Measurements from ENCODE around the gene AP1M1.
A peak's percentile ranks its signal among the peaks of the same experiment; 100 is the strongest.

The AP1M1 gene

GRCh38 chr19:16184665-16185122 lies 13.0 kb upstream of the AP1M1 start:
- no peaks in the 10 kb centered on the region for H3K9me3 ChIP-seq (ENCODE audit: insufficient read depth, low read length)
- peak overlapping the region; percentile 47 for H3K4me3 ChIP-seq (ENCODE audit: insufficient read depth, low read length, poor library complexity, severe bottlenecking)
- H3K36me3 ChIP-seq (ENCODE audit: low read length): no peaks in the 10 kb centered on the region
- peak overlapping the region; percentile 90 for H2AFZ ChIP-seq (ENCODE audit: low read depth, low read length, severe bottlenecking)
- no peak overlapping the region for H3K27ac ChIP-seq (ENCODE audit: low read depth, low read length)
- H3K9ac ChIP-seq (ENCODE audit: low read length): peak overlapping the region; percentile 45
- H3K4me2 ChIP-seq (ENCODE audit: low read depth, low read length, poor library complexity, severe bottlenecking): peak overlapping the region; percentile 64
- H3F3A ChIP-seq (ENCODE audit: insufficient read depth): peaks cover 16% of the 10 kb centered on the region; the same call in 1 of the 2 replicates
- H4K20me1 ChIP-seq (ENCODE audit: low read depth, low read length): no peaks in the 10 kb centered on the region
- H3K79me2 ChIP-seq (ENCODE audit: insufficient read depth, low read length): peaks cover 23% of the 10 kb centered on the region
- no peaks in the 10 kb centered on the region for H3K27me3 ChIP-seq (ENCODE audit: low read length)
- H3K9me2 ChIP-seq (replicated peaks; ENCODE audit: insufficient read depth, low read length): no peaks in the 10 kb centered on the region
- TF ChIP-seq EZH2phosphoT487 (conservative IDR thresholded peaks at IDR 0.05; ENCODE audit: low read length): no peak
- TF ChIP-seq, protein P1, sequence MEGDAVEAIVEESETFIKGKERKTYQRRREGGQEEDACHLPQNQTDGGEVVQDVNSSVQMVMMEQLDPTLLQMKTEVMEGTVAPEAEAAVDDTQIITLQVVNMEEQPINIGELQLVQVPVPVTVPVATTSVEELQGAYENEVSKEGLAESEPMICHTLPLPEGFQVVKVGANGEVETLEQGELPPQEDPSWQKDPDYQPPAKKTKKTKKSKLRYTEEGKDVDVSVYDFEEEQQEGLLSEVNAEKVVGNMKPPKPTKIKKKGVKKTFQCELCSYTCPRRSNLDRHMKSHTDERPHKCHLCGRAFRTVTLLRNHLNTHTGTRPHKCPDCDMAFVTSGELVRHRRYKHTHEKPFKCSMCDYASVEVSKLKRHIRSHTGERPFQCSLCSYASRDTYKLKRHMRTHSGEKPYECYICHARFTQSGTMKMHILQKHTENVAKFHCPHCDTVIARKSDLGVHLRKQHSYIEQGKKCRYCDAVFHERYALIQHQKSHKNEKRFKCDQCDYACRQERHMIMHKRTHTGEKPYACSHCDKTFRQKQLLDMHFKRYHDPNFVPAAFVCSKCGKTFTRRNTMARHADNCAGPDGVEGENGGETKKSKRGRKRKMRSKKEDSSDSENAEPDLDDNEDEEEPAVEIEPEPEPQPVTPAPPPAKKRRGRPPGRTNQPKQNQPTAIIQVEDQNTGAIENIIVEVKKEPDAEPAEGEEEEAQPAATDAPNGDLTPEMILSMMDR (IDR thresholded peaks at IDR 0.05; ENCODE audit: insufficient read depth, low read length, poor library complexity, severe bottlenecking): no peak

DNA sequence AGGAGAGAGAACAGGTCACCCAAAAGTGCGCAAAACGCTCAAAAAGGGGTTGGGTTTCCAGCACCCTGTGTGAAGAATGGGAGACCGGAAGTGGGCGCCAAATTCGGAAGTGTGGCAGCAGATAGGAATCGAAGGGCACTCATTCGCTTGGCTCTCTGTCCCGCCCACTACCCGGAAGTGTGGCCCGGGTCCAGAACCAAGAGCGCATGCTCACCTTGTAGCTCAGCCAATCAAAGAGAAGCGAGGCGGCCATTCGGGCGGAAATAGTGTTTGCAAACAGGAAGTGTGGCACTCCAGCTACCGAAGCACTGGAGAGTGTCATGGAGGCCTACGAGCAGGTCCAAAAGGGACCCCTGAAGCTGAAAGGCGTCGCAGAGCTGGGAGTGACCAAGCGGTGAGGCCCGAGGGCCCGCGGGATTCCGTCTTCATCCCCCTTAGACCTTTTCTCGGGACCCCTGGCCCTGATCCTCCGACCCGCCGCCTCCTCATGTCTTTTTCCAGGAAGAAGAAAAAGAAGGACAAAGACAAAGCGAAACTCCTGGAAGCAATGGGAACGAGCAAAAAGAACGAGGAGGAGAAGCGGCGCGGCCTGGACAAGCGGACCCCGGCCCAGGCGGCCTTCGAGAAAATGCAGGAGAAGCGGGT lies 12.5 kb upstream of the AP1M1 start, which contains the start of gene FAM32A:
Gene FAM32A (plus strand): TSS at position 288 of the 645 bp plus-strand sequence. CDS start 33 bp downstream, at position 321.
- TF ChIP-seq, protein P1 (IDR thresholded peaks at IDR 0.05; ENCODE audit: insufficient read depth, low read length, poor library complexity, severe bottlenecking): no peak
- no peak for TF ChIP-seq EZH2phosphoT487 (conservative IDR thresholded peaks at IDR 0.05; ENCODE audit: low read length)
- no peaks in the 10 kb centered on the region for H4K20me1 ChIP-seq (ENCODE audit: low read depth, low read length)

DNA sequence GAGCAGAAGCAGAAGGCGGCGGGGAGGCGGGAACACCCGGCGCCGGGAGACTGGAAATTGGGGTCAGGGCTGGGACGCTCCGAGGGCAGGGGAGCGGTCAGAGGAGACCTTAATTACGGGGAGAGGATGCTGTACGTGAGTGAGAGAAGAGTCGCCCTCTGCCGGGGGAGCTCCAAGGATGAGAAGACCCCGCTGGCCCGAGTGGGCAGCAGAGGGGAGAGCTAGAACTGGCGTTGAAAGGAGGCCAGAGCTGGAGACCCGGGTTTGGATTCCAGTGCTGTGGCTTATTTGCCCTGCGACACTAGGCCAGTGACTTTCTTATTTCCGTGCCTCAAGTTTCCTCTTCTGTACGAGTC lies 12.0 kb upstream of the AP1M1 start:
- H4K20me1 ChIP-seq (ENCODE audit: low read depth, low read length): no peaks in the 10 kb centered on the region
- H3K27me3 ChIP-seq (ENCODE audit: low read length): no peaks in the 10 kb centered on the region
- H3K4me3 ChIP-seq (ENCODE audit: insufficient read depth, low read length, poor library complexity, severe bottlenecking): peak overlapping the region; percentile 97
- peaks cover 23% of the 10 kb centered on the region for H3K79me2 ChIP-seq (ENCODE audit: insufficient read depth, low read length)
- no peaks in the 10 kb centered on the region for H3K36me3 ChIP-seq (ENCODE audit: low read length)
- peak overlapping the region; percentile 72 for H3K4me2 ChIP-seq (ENCODE audit: low read depth, low read length, poor library complexity, severe bottlenecking)
- peak overlapping the region; percentile 83 for H3K9ac ChIP-seq (ENCODE audit: low read length)
- TF ChIP-seq, protein P1 (IDR thresholded peaks at IDR 0.05; ENCODE audit: insufficient read depth, low read length, poor library complexity, severe bottlenecking): peak; percentile 39
- TF ChIP-seq EZH2phosphoT487 (conservative IDR thresholded peaks at IDR 0.05; ENCODE audit: low read length): no peak
- H3K9me2 ChIP-seq (replicated peaks; ENCODE audit: insufficient read depth, low read length): no peaks in the 10 kb centered on the region
- H3F3A ChIP-seq (ENCODE audit: insufficient read depth): peaks cover 13% of the 10 kb centered on the region; the same call in 1 of the 2 replicates
- H2AFZ ChIP-seq (ENCODE audit: low read depth, low read length, severe bottlenecking): peak overlapping the region; percentile 49
- peak overlapping the region; percentile 43; the same call in 1 of the 2 replicates for H3K27ac ChIP-seq (ENCODE audit: low read depth, low read length)
- H3K9me3 ChIP-seq (ENCODE audit: insufficient read depth, low read length): no peaks in the 10 kb centered on the region

More for the DNA sequence above, 12.5 kb upstream of the AP1M1 start, which contains the start of gene FAM32A:
- H3K9me3 ChIP-seq (ENCODE audit: insufficient read depth, low read length): no peaks in the 10 kb centered on the region
- H3F3A ChIP-seq (ENCODE audit: insufficient read depth): peaks cover 16% of the 10 kb centered on the region; the same call in 1 of the 2 replicates
- peak within 1 kb of the TSS; percentile 97 for H3K4me3 ChIP-seq (ENCODE audit: insufficient read depth, low read length, poor library complexity, severe bottlenecking)
- no peaks in the 10 kb centered on the region for H3K9me2 ChIP-seq (replicated peaks; ENCODE audit: insufficient read depth, low read length)
- peak within 1 kb of the TSS; percentile 43; the same call in 1 of the 2 replicates for H3K27ac ChIP-seq (ENCODE audit: low read depth, low read length)
- no peaks in the 10 kb centered on the region for H3K27me3 ChIP-seq (ENCODE audit: low read length)
- H3K79me2 ChIP-seq (ENCODE audit: insufficient read depth, low read length): peaks cover 23% of the 10 kb centered on the region
- H3K36me3 ChIP-seq (ENCODE audit: low read length): no peaks in the 10 kb centered on the region
- peak within 1 kb of the TSS; percentile 83 for H3K9ac ChIP-seq (ENCODE audit: low read length)
- peak within 1 kb of the TSS; percentile 90 for H2AFZ ChIP-seq (ENCODE audit: low read depth, low read length, severe bottlenecking)
- peak within 1 kb of the TSS; percentile 72 for H3K4me2 ChIP-seq (ENCODE audit: low read depth, low read length, poor library complexity, severe bottlenecking)

Measured in SU-DHL-6 (cell line).